GM12878 (cell line): ENCODE measurements around the gene SSH3. TPM values are rescaled to one million over a fixed set of nuclear protein-coding genes. Genes with fewer than 3 reads are reported as not detected.

ENCODE experiments used
- ATAC-seq: fragments of 200-7000 bp; cut with Tn5 transposase; 3 replicates; pipeline ENCODE4 v1.9.1; 2020; ENCODE audit warnings: mild to moderate bottlenecking, moderate library complexity
- BruUV-seq: library from RNA; stranded (reverse); fragments of 400-500 nt; replicated peaks from 2 replicates; lab custom pipeline; 2021; lab: Mats Ljungman, UMichigan
- CTCF ChIA-PET: fragments of 300-600 bp; sonication (Branson Sonifier 250); formaldehyde crosslinking; extraction: SDS; loops from one replicate; lab custom pipeline; 2021; ENCODE audit warnings: inconsistent platforms; lab: Yijun Ruan, JAX
- POLR2A ChIA-PET: fragments of 350-600 bp; formaldehyde crosslinking; extraction: SDS; loops from one replicate; lab custom pipeline; 2021; ENCODE audit warnings: inconsistent platforms; lab: Charles Lee
- RAD21 ChIA-PET: fragments of 300-600 bp; sonication (Branson Sonifier 250); formaldehyde crosslinking; loops from one replicate; lab custom pipeline; 2023; ENCODE audit warnings: antibody characterized with exemption; ENCODE audit not compliant: unreplicated experiment; lab: Charles Lee
- SMC1A ChIA-PET: fragments of 300-600 bp; sonication (Branson Sonifier 250); formaldehyde crosslinking; loops from one replicate; lab custom pipeline; 2023; ENCODE audit not compliant: unreplicated experiment, uncharacterized antibody; lab: Charles Lee
- DNase-seq: peaks from one replicate; pipeline ENCODE4 v3.0.0-alpha.2; 2011; ENCODE audit warnings: low read depth, low spot score
- FAIRE-seq: peaks from 3 replicates; lab custom pipeline; 2011; peaks lifted over from hg19 to GRCh38; lab: Jason Lieb, UNC
- H2AFZ ChIP-seq: 2 replicates; pipeline ENCODE4 v1.6.0; 2011; ENCODE audit warnings: low read depth, low read length, control low read depth; ENCODE audit not compliant: control insufficient read depth
- H3K27ac ChIP-seq: 2 replicates; pipeline ENCODE4 v1.5.1; 2011; ENCODE audit warnings: control low read depth; ENCODE audit not compliant: control insufficient read depth, insufficient read depth
- H3K27me3 ChIP-seq, 2 experiments: replicated peaks in 1 of 2; 2 replicates each; pipeline versions ENCODE4 v1.6.0 to v1.6.1; 2011; ENCODE audit warnings: low read length in 1 of 2; ENCODE audit not compliant: control insufficient read depth in 2 of 2, insufficient read depth in 2 of 2
- H3K36me3 ChIP-seq, 2 experiments: 2 replicates each; pipeline ENCODE4 v1.5.1; 2011; ENCODE audit warnings: low read length in 1 of 2; ENCODE audit not compliant: control insufficient read depth in 2 of 2, insufficient read depth in 2 of 2
- H3K4me1 ChIP-seq: 2 replicates; pipeline ENCODE4 v1.6.1; 2011; ENCODE audit warnings: mild to moderate bottlenecking, low read length, moderate library complexity, mixed read lengths; ENCODE audit not compliant: control insufficient read depth, insufficient read depth
- H3K4me2 ChIP-seq: 2 replicates; pipeline ENCODE4 v1.6.0; 2011; ENCODE audit warnings: control low read depth; ENCODE audit not compliant: control insufficient read depth, insufficient read depth
- H3K4me3 ChIP-seq: fragments of 200-600 bp; sonication (generic); 2 replicates; pipeline ENCODE4 v1.5.1; 2016
- H3K79me2 ChIP-seq: 2 replicates; pipeline ENCODE4 v1.6.0; 2011; ENCODE audit warnings: low read length; ENCODE audit not compliant: control insufficient read depth, insufficient read depth
- H3K9ac ChIP-seq: 2 replicates; pipeline ENCODE4 v1.8.0; 2011; ENCODE audit warnings: low read length, control low read depth, mixed read lengths; ENCODE audit not compliant: control insufficient read depth, insufficient read depth
- H3K9me3 ChIP-seq: replicated peaks from 3 replicates; pipeline ENCODE4 v1.5.1; 2011; ENCODE audit warnings: mild to moderate bottlenecking, low read length; ENCODE audit not compliant: control insufficient read depth, insufficient read depth
- H4K20me1 ChIP-seq: 2 replicates; pipeline ENCODE4 v1.6.0; 2011; ENCODE audit not compliant: control insufficient read depth, insufficient read depth
- BACH1 ChIP-seq: fragments of 450-650 bp; IDR thresholded peaks from 2 replicates; pipeline ENCODE4 v1.6.1; 2017; ENCODE audit warnings: mild to moderate bottlenecking, borderline replicate concordance
- NR2C1 ChIP-seq: fragments of 450-650 bp; IDR thresholded peaks from 2 replicates; pipeline ENCODE4 v1.6.1; 2017; ENCODE audit warnings: antibody characterized with exemption, mild to moderate bottlenecking, moderate library complexity
- RB1 ChIP-seq: fragments of 450-650 bp; formaldehyde crosslinking; IDR thresholded peaks from 2 replicates; pipeline ENCODE4 v1.6.1; 2017; ENCODE audit warnings: mild to moderate bottlenecking, borderline replicate concordance
- TBL1XR1 ChIP-seq: IDR thresholded peaks from 2 replicates; pipeline ENCODE4 v1.6.1; 2012; ENCODE audit warnings: low read depth, low read length, improper control_type of control experiment
- ZNF207 ChIP-seq: fragments of 450-650 bp; IDR thresholded peaks from 2 replicates; pipeline ENCODE4 v1.6.1; 2014; ENCODE audit warnings: antibody characterized with exemption, mild to moderate bottlenecking, borderline replicate concordance
- ZNF24 ChIP-seq: fragments of 450-650 bp; IDR thresholded peaks from 2 replicates; pipeline ENCODE4 v1.6.1; 2017; ENCODE audit warnings: antibody characterized with exemption, mild to moderate bottlenecking
- WGBS: methylation state at CpG from one replicate; pipeline ENCODE4 v1.1.6; 2016; ENCODE audit warnings: low lambda C conversion rate; ENCODE audit not compliant: insufficient replicate concordance, insufficient coverage; ENCODE audit errors: missing lambda C conversion rate; 5-methylcytosine and 5-hydroxymethylcytosine counted together
- in situ Hi-C: fragments of 300-500 bp; cut with MboI; formaldehyde crosslinking; loops from 9 replicates; pipeline ENCODE4 v1.14.3; 2018; ENCODE audit warnings: mixed read lengths
- intact Hi-C: fragments of 100-400 bp; cut with micrococcal nuclease; formaldehyde crosslinking; loops from one replicate; pipeline ENCODE4 v1.14.2; 2022; ENCODE audit not compliant: unreplicated experiment
- polyA plus RNA-seq, 11 experiments: library from polyadenylated mRNA; depleted of rRNA in 4 of 11; unstranded in 6 of 11; stranded (reverse) in 5 of 11; fragments of >200 nt; fragmentation: Nextera tagmentation in 4 of 11; fragmentation: Illumina TruSeq in 1 of 11; extraction: Ambion mirVana in 4 of 11; extraction: Trizol in 1 of 11; gene quantifications; 1 replicate in 1 of 11; 2 replicates in 10 of 11; pipeline versions ENCODE4 v1.2.1 to v1.2.3, GENCODE V29; 2011 to 2016; ENCODE audit warnings: inconsistent platforms in 2 of 11, missing spikeins in 2 of 11, low read depth in 1 of 11
- total RNA-seq, 4 experiments: library from RNA; depleted of rRNA in 3 of 4; stranded (reverse); fragments of >200 nt in 3 of 4; fragmentation: Illumina TruSeq in 1 of 4; extraction: Trizol in 1 of 4; gene quantifications; 2 replicates each; pipeline versions ENCODE4 v1.2.1 to v1.2.3, GENCODE V29; 2013 to 2021
- TF ChIP-seq, protein P1 (sequence below): IDR thresholded peaks from 2 replicates; pipeline ENCODE4 v1.6.1; 2011; ENCODE audit warnings: borderline replicate concordance, low read depth, mild to moderate bottlenecking, moderate library complexity, mixed read lengths, low read length; ENCODE audit not compliant: insufficient read depth; ENCODE audit errors: extremely low read length
- TF ChIP-seq, protein P2 (sequence below): IDR thresholded peaks from 2 replicates; pipeline ENCODE4 v1.6.1; 2012; ENCODE audit warnings: mild to moderate bottlenecking, low read depth, low read length
- TF ChIP-seq, protein P3 (sequence below): fragments of 450-650 bp; formaldehyde crosslinking; IDR thresholded peaks from 2 replicates; pipeline ENCODE4 v1.4.0; 2020; ENCODE audit warnings: mild to moderate bottlenecking, moderate library complexity

The SSH3 gene
- total and polyA plus RNA-seq, 10 of the 15 experiments (the other 5 are each of a cell fraction or from before 2014, with no cell fraction given) = 0.05 to 0.83 (median 0.28) TPM; not detected in 3

DNA sequence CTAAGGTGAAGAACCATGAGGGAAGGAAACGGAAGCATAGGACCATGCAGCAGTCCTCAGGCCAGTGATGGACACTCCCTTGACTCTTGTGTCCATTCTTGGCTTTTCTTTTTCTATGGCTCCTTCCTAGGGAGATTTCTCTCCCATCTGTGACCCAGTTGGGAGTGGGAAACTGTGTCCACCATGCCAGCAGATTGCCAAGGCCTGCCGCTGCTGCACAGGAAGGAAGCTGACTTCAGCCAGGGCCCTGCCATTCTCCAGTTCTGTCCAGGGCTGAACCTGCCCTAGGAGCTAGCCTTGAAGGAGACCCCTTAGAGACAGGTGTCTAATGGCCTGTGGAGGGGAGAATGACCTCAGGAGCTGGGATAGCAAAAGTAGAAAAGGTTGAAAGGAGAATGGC, 17.4 kb downstream of the SSH3 start:
- no peaks in the 10 kb centered on the region for H3K36me3 ChIP-seq
- RAD21 ChIA-PET = interaction anchor here (0.7 to 7.8 kb wide), 5 partner anchors 26 to 61 kb away, joined by 3 to 75 read pairs (median 4); partner anchors contain the start of genes CLCF1 and POLD4
- TF ChIP-seq BACH1 (no peak), NR2C1 (no peak), ZNF24 (no peak), RB1 (no peak), ZNF207 (no peak), TBL1XR1 (no peak)
- TF ChIP-seq, protein P1, sequence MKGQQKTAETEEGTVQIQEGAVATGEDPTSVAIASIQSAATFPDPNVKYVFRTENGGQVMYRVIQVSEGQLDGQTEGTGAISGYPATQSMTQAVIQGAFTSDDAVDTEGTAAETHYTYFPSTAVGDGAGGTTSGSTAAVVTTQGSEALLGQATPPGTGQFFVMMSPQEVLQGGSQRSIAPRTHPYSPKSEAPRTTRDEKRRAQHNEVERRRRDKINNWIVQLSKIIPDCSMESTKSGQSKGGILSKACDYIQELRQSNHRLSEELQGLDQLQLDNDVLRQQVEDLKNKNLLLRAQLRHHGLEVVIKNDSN = no peak
- TF ChIP-seq, protein P2, sequence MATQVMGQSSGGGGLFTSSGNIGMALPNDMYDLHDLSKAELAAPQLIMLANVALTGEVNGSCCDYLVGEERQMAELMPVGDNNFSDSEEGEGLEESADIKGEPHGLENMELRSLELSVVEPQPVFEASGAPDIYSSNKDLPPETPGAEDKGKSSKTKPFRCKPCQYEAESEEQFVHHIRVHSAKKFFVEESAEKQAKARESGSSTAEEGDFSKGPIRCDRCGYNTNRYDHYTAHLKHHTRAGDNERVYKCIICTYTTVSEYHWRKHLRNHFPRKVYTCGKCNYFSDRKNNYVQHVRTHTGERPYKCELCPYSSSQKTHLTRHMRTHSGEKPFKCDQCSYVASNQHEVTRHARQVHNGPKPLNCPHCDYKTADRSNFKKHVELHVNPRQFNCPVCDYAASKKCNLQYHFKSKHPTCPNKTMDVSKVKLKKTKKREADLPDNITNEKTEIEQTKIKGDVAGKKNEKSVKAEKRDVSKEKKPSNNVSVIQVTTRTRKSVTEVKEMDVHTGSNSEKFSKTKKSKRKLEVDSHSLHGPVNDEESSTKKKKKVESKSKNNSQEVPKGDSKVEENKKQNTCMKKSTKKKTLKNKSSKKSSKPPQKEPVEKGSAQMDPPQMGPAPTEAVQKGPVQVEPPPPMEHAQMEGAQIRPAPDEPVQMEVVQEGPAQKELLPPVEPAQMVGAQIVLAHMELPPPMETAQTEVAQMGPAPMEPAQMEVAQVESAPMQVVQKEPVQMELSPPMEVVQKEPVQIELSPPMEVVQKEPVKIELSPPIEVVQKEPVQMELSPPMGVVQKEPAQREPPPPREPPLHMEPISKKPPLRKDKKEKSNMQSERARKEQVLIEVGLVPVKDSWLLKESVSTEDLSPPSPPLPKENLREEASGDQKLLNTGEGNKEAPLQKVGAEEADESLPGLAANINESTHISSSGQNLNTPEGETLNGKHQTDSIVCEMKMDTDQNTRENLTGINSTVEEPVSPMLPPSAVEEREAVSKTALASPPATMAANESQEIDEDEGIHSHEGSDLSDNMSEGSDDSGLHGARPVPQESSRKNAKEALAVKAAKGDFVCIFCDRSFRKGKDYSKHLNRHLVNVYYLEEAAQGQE = no peak
- TF ChIP-seq, protein P3, sequence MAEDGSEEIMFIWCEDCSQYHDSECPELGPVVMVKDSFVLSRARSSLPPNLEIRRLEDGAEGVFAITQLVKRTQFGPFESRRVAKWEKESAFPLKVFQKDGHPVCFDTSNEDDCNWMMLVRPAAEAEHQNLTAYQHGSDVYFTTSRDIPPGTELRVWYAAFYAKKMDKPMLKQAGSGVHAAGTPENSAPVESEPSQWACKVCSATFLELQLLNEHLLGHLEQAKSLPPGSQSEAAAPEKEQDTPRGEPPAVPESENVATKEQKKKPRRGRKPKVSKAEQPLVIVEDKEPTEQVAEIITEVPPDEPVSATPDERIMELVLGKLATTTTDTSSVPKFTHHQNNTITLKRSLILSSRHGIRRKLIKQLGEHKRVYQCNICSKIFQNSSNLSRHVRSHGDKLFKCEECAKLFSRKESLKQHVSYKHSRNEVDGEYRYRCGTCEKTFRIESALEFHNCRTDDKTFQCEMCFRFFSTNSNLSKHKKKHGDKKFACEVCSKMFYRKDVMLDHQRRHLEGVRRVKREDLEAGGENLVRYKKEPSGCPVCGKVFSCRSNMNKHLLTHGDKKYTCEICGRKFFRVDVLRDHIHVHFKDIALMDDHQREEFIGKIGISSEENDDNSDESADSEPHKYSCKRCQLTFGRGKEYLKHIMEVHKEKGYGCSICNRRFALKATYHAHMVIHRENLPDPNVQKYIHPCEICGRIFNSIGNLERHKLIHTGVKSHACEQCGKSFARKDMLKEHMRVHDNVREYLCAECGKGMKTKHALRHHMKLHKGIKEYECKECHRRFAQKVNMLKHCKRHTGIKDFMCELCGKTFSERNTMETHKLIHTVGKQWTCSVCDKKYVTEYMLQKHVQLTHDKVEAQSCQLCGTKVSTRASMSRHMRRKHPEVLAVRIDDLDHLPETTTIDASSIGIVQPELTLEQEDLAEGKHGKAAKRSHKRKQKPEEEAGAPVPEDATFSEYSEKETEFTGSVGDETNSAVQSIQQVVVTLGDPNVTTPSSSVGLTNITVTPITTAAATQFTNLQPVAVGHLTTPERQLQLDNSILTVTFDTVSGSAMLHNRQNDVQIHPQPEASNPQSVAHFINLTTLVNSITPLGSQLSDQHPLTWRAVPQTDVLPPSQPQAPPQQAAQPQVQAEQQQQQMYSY (CRISPR knock-in tag) = no peak
- TF ChIP-seq, all 136 proteins: peak for 0
- intact Hi-C loops = no loop called here
- H4K20me1 ChIP-seq = no peaks in the 10 kb centered on the region
- peaks cover 3% of the 10 kb centered on the region for H3K4me1 ChIP-seq
- no peak for DNase-seq
- in situ Hi-C loops = no loop called here
- BruUV-seq = no TSS peak
- H3K27me3 ChIP-seq = no peaks in the 10 kb centered on the region
- no peaks in the 10 kb centered on the region for H3K79me2 ChIP-seq
- no peaks in the 10 kb centered on the region for H3K9me3 ChIP-seq
- ChIA-PET CTCF (interaction anchor here (0.5 to 12.1 kb wide), 7 partner anchors 24 to 371 kb away, joined by 3 to 151 read pairs (median 35); partner anchors contain the start of gene POLD4), SMC1A (interaction anchor here (0.5 to 7.6 kb wide), 10 partner anchors 10 to 552 kb away, joined by 3 to 82 read pairs (median 5); partner anchors contain the start of gene POLD4), POLR2A (interaction anchor here (0.9 to 2.8 kb wide), 4 partner anchors 24 to 33 kb away, joined by 3 to 10 read pairs (median 4); partner anchors contain the start of gene POLD4)
- H3K4me2 ChIP-seq = no peak overlapping the region
- WGBS = 77% methylated on average over 2 of the region's 2 CpGs
- H3K4me3 ChIP-seq = no peak overlapping the region
- H2AFZ ChIP-seq = no peak overlapping the region
- no peak for ATAC-seq
- no peak overlapping the region for H3K9ac ChIP-seq
- FAIRE-seq = no peak
- H3K27ac ChIP-seq = no peak overlapping the region
